ENCODE results near the gene ZNF628.

ZNF628 gene

GRCh38 chr19:55486043-55486970 is 9.9 kb downstream of the ZNF628 start:
- peak overlapping the region; percentile 82 for H3K27ac ChIP-seq
- TF ChIP-seq CTCF (IDR thresholded peaks at IDR 0.05) = no peak
- no peak for TF ChIP-seq ZFX (IDR thresholded peaks at IDR 0.05; ENCODE audit: borderline replicate concordance)

- H3K27ac ChIP-seq = peak overlapping the region; percentile 82
- TF ChIP-seq ZFX (IDR thresholded peaks at IDR 0.05; ENCODE audit: borderline replicate concordance) (no peak), CTCF (IDR thresholded peaks at IDR 0.05) (no peak)
Measured at GRCh38 chr19:55486971-55487923, 10.8 kb downstream of the ZNF628 start.

- H3K27ac ChIP-seq = peak within 1 kb of the TSS; percentile 82
- TF ChIP-seq CTCF (IDR thresholded peaks at IDR 0.05) = no peak
- TF ChIP-seq ZFX (IDR thresholded peaks at IDR 0.05; ENCODE audit: borderline replicate concordance) = no peak
Measured at GRCh38 chr19:55487924-55488687, 11.7 kb downstream of the ZNF628 start, which contains the start of gene SSC5D. Gene SSC5D (plus strand): TSS chr19:55488436. CDS start chr19:55488590, 154 bp downstream.

GRCh38 chr19:55488986-55489710 is 12.7 kb downstream of the ZNF628 start:
- TF ChIP-seq ZFX (IDR thresholded peaks at IDR 0.05; ENCODE audit: borderline replicate concordance) = no peak
- no peak for TF ChIP-seq CTCF (IDR thresholded peaks at IDR 0.05)
- no peak overlapping the region for H3K27ac ChIP-seq

- H3K27ac ChIP-seq = peak overlapping the region; percentile 54
Measured at GRCh38 chr19:55489711-55490477, 13.5 kb downstream of the ZNF628 start.

More at GRCh38 chr19:55489711-55490477, 13.5 kb downstream of the ZNF628 start:
- no peak for TF ChIP-seq CTCF (IDR thresholded peaks at IDR 0.05)
- TF ChIP-seq ZFX (IDR thresholded peaks at IDR 0.05; ENCODE audit: borderline replicate concordance) = no peak

All from 22Rv1 (cell line).